Transverse colon (tissue), 4 donors: ENCODE results near the gene LRP1B. TPM values are rescaled to one million over a fixed set of nuclear protein-coding genes. Genes with fewer than 3 reads are reported as not detected.

ENCODE experiments used
- DNase-seq: peaks from one replicate; pipeline ENCODE4 v3.0.0-alpha.2; 2019
- H3K27ac ChIP-seq, 4 donors: fragments of 200-600 bp; sonication (generic); 2 replicates each; pipeline ENCODE4 v1.5.1; 2016 to 2018; ENCODE audit warnings: inconsistent platforms in 4 of 4
- H3K27me3 ChIP-seq: fragments of 200-600 bp; sonication (generic); 2 replicates; pipeline ENCODE4 v1.5.1; 2017; ENCODE audit warnings: inconsistent platforms
- H3K36me3 ChIP-seq, 4 donors: fragments of 200-600 bp; sonication (generic); 2 replicates each; pipeline ENCODE4 v1.5.1; 2017 to 2019; ENCODE audit warnings: inconsistent platforms in 4 of 4
- H3K4me1 ChIP-seq, 4 donors: fragments of 200-600 bp; sonication (generic); 2 replicates each; pipeline ENCODE4 v1.5.1; 2017 to 2020; ENCODE audit warnings: inconsistent platforms in 4 of 4
- H3K4me3 ChIP-seq, 4 donors: fragments of 200-600 bp; sonication (generic); 1 replicate in 1 of 4; 2 replicates in 3 of 4; pipeline versions ENCODE4 v1.5.1 to v1.6.1; 2017 to 2019; ENCODE audit warnings: inconsistent platforms in 4 of 4
- H3K9me3 ChIP-seq, 2 donors: fragments of 200-600 bp; sonication (generic); 2 replicates each; pipeline ENCODE4 v1.5.1; 2017 to 2019; ENCODE audit warnings: inconsistent platforms in 2 of 2
- CTCF ChIP-seq, 5 experiments: fragments of 200-600 bp in 3 of 5; fragments of 450-650 bp in 2 of 5; sonication (generic) in 3 of 5; IDR thresholded peaks; 1 replicate in 2 of 5; 2 replicates in 3 of 5; pipeline ENCODE4 v1.5.1; 2016 to 2017; ENCODE audit warnings: antibody characterized with exemption in 5 of 5, inconsistent platforms in 3 of 5, mild to moderate bottlenecking in 2 of 5, moderate library complexity in 1 of 5
- EP300 ChIP-seq: sonication (generic); formaldehyde crosslinking; IDR thresholded peaks from one replicate; pipeline ENCODE4 v1.6.1; 2017; ENCODE audit warnings: antibody characterized with exemption, low read depth
- POLR2A ChIP-seq: fragments of 450-650 bp; IDR thresholded peaks from one replicate; pipeline ENCODE4 v1.6.1; 2016; ENCODE audit warnings: antibody characterized with exemption, mild to moderate bottlenecking, moderate library complexity
- POLR2AphosphoS5 ChIP-seq, 3 donors: sonication (generic); formaldehyde crosslinking; IDR thresholded peaks; one replicate each; pipeline ENCODE4 v1.6.1; 2016; ENCODE audit warnings: antibody characterized with exemption in 3 of 3
- WGBS, 2 donors: methylation state at CpG; one replicate each; pipeline ENCODE4 v1.1.5; 2018; ENCODE audit warnings: low coverage in 1 of 2; 5-methylcytosine and 5-hydroxymethylcytosine counted together
- in situ Hi-C, 4 donors: fragments of 200-750 bp; cut with MboI; loops; one replicate each; pipeline versions ENCODE4 v1.15.0 to v1.15.1; 2017; ENCODE audit warnings: low sequenced_read_pairs in 3 of 4, low pct_ligation_motif_present in 1 of 4, low pct_unique_long_range_greater_than_20kb in 1 of 4
- intact Hi-C: fragments of 100-400 bp; cut with DNase I; formaldehyde crosslinking; loops from one replicate; pipeline ENCODE4 v1.15.1; 2023; ENCODE audit warnings: low total_unique reads
- total RNA-seq, 4 donors: library from RNA; depleted of rRNA; stranded (reverse); fragments of >200 nt; gene quantifications; one replicate each; pipeline ENCODE4 v1.1.0, GENCODE V29; 2016

LRP1B gene
- total RNA-seq, 4 donors from 2014 or later = 0.48 to 5.4 (median 0.82) TPM; not detected in 1

- H3K36me3 ChIP-seq = no peaks in the 10 kb centered on the region
- in situ Hi-C loops (no loop called here), intact Hi-C loops (no loop called here)
- no peak for TF ChIP-seq POLR2AphosphoS5 (IDR thresholded peaks at IDR 0.05)
- TF ChIP-seq EP300 = no peak
- TF ChIP-seq POLR2A = no peak
- TF ChIP-seq CTCF (IDR thresholded peaks at IDR 0.05) = no peak
- no peak for DNase-seq
- H3K9me3 ChIP-seq = no peaks in the 10 kb centered on the region
- 74 to 75% methylated on average over 4 of the region's 4 CpGs for WGBS, 2 donors
- no peak overlapping the region for H3K27ac ChIP-seq
- no peak overlapping the region for H3K4me3 ChIP-seq
- no peaks in the 10 kb centered on the region for H3K4me1 ChIP-seq
- H3K27me3 ChIP-seq = no peaks in the 10 kb centered on the region
Observed at GRCh38 chr2:142069251-142069888, 61.4 kb downstream of the LRP1B start.

- TF ChIP-seq POLR2A = no peak
- no peak for TF ChIP-seq EP300
- TF ChIP-seq POLR2AphosphoS5 (IDR thresholded peaks at IDR 0.05) = no peak
- TF ChIP-seq CTCF (IDR thresholded peaks at IDR 0.05) = no peak
- Histone ChIP-seq H3K36me3 (no peaks in the 10 kb centered on the region), H3K27ac (no peak overlapping the region), H3K4me1 (no peaks in the 10 kb centered on the region), H3K4me3 (no peak overlapping the region), H3K27me3 (no peaks in the 10 kb centered on the region), H3K9me3 (no peaks in the 10 kb centered on the region)
- in situ Hi-C loops (no loop called here), intact Hi-C loops (no loop called here)
- no peak for DNase-seq
- 60 to 66% methylated on average over 3 of the region's 3 CpGs for WGBS, 2 donors
Observed at GRCh38 chr2:142065700-142066099, 65.1 kb downstream of the LRP1B start.

- TF ChIP-seq CTCF (IDR thresholded peaks at IDR 0.05) (no peak), EP300 (no peak), POLR2AphosphoS5 (IDR thresholded peaks at IDR 0.05) (no peak), POLR2A (no peak)
- WGBS, 2 donors = 86 to 90% methylated on average over 1 of the region's 1 CpG
- in situ Hi-C loops = no loop called here
Observed at GRCh38 chr2:142065156-142065555, 65.7 kb downstream of the LRP1B start.

GRCh38 chr2:142061733-142062132, 69.1 kb downstream of the LRP1B start:
- H3K27me3 ChIP-seq = no peaks in the 10 kb centered on the region
- no peaks in the 10 kb centered on the region for H3K9me3 ChIP-seq
- intact Hi-C loops (no loop called here), in situ Hi-C loops (no loop called here)
- no peaks in the 10 kb centered on the region for H3K4me1 ChIP-seq
- no peak overlapping the region for H3K4me3 ChIP-seq
- no peak for TF ChIP-seq POLR2AphosphoS5 (IDR thresholded peaks at IDR 0.05)
- TF ChIP-seq POLR2A = no peak
- no peak for TF ChIP-seq EP300
- no peak for TF ChIP-seq CTCF (IDR thresholded peaks at IDR 0.05)
- WGBS, 2 donors = 57 to 71% methylated on average over 1 of the region's 1 CpG
- no peaks in the 10 kb centered on the region for H3K36me3 ChIP-seq
- no peak for DNase-seq
- no peak overlapping the region for H3K27ac ChIP-seq

More at GRCh38 chr2:142065156-142065555, 65.7 kb downstream of the LRP1B start:
- no peak overlapping the region for H3K27ac ChIP-seq
- no peaks in the 10 kb centered on the region for H3K4me1 ChIP-seq
- no peak for DNase-seq
- H3K36me3 ChIP-seq = no peaks in the 10 kb centered on the region
- H3K27me3 ChIP-seq = no peaks in the 10 kb centered on the region
- no peaks in the 10 kb centered on the region for H3K9me3 ChIP-seq
- no peak overlapping the region for H3K4me3 ChIP-seq
- intact Hi-C loops = no loop called here
